Choroid plexus epithelial cell (primary cell): ENCODE data around the gene BCR.

Source experiments
- DNase-seq: peaks from one replicate; pipeline ENCODE4 v3.0.0-alpha.2; 2010; ENCODE audit warnings: low read depth
- H3K4me3 ChIP-seq: 2 replicates; pipeline ENCODE4 v1.5.1; 2011; ENCODE audit warnings: low read depth, mild to moderate bottlenecking, control low read depth, low read length, moderate library complexity
- CTCF ChIP-seq: conservative IDR thresholded peaks from 2 replicates; pipeline ENCODE4 v1.5.1; 2011; ENCODE audit warnings: low read depth, mild to moderate bottlenecking, control low read depth, inconsistent platforms, low read length, moderate library complexity

BCR gene

DNA sequence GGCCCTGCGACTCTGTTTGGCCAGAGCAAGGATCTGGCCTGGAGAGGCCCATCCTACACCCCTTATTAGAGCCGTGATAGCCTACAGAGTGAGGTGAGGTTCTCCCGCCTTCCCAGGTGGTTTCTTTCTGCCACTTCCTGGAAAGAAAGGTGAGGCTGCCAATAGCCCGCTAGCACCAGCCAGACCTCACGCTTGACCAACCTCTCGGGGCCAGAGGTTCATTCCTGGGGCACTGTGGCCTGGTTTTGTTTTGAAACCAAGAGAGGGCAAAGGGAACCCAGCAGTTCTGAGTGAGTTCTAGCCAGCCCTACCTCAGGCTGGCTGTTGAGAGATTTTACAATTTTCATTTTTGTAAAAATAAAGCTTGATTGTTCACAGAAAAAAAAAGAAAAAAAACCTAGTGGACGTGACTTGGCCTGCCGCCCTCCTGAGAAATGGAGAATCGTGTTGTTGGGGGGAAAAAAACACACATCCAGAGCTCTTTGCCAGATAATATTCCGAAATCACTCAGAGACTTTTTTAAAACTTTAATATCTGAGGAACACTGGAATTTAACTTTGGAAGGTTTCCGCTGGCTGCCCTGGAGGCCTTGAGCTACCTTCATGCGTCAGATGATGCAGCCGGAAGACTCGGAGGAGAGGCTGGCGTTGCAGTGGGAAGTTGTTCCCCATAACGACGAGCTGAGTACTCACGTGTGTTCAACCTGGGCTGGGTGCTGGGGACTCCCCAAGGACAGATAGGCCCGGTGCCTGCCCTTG, 84.5 kb downstream of the BCR start:
- H3K4me3 ChIP-seq = no peak overlapping the region
- TF ChIP-seq CTCF = no peak
- no peak for DNase-seq

DNA sequence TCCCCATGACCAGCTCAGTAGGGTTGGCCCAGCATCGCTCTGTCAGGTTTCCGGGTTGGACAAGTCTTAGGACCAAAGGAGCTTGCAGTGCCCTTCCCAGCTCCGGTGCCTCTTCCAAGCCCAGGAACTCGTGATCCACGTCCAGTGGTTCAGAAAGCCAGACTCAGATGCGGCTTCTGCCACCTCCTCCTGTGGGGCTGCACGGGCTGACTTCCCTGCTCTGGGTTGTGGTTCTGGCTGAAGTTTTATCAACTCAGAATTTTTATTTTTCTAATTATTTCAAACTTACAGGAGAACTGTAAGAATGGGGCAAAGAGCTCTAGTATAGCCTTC, 85.0 kb downstream of the BCR start:
- H3K4me3 ChIP-seq = no peak overlapping the region
- no peak for DNase-seq
- no peak for TF ChIP-seq CTCF

- no peak for DNase-seq
- no peak for TF ChIP-seq CTCF
- H3K4me3 ChIP-seq = no peak overlapping the region
Observed at GRCh38 chr22:23266780-23267179, 86.5 kb downstream of the BCR start.

GRCh38 chr22:23267226-23268043, 87.1 kb downstream of the BCR start:
- no peak for TF ChIP-seq CTCF
- no peak for DNase-seq
- H3K4me3 ChIP-seq = no peak overlapping the region

GRCh38 chr22:23268139-23268712, 87.9 kb downstream of the BCR start:
- TF ChIP-seq CTCF = no peak
- H3K4me3 ChIP-seq = no peak overlapping the region
- DNase-seq = no peak

DNA sequence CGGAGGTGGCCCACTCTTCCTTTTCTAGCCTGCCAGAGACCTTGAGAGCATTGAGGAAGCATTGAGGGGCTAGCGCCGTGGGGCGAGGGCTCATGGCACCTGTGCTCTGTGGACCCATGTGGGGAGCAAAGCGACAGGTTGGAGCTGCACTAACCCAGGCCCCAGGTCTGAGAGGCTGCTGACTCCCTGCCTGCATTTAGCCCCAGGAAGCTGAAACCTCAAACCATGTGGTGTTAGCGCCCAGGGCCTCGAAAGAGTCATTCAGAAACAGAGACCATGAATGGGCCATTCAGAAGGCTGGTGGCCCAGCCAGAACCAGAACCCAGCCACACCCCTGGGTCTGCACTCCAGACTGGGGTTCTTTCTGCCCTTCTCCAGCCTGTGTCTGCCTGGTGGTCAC, 88.6 kb downstream of the BCR start:
- no peak for TF ChIP-seq CTCF
- no peak overlapping the region for H3K4me3 ChIP-seq
- no peak for DNase-seq
